ENCODE data around the gene TSPAN16. TPM values are rescaled to one million over a fixed set of nuclear protein-coding genes. Genes with fewer than 3 reads are reported as not detected.

The TSPAN16 gene
- total RNA-seq, 5 donors from 2014 or later (not counting 1 experiment from before 2014, with no cell fraction given): not detected

GRCh38 chr19:11265785-11266236, 30.1 kb upstream of the TSPAN16 start:
- POLR2A ChIA-PET: no interaction called here
- H3K27ac Mint-ChIP-seq: no peak overlapping the region
- 69% methylated on average over 9 of the region's 11 CpGs for WGBS (ENCODE audit: insufficient coverage)

GRCh38 chr19:11267316-11268085, 28.5 kb upstream of the TSPAN16 start:
- DNase-seq (no peak), ATAC-seq (replicated peaks in 1 of 4) (no peak)
- no peak overlapping the region for H3K4me3 Mint-ChIP-seq
- ChIA-PET POLR2A (no interaction called here), CTCF (no interaction called here)
- H3K36me3 ChIP-seq (ENCODE audit: control insufficient read depth in 2 of 2, extremely low read depth in 1 of 2, insufficient read depth in 1 of 2, low read length in 1 of 2): no peaks in the 10 kb centered on the region
- 96% methylated on average over 6 of the region's 10 CpGs for WGBS (ENCODE audit: insufficient coverage)
- peaks cover 0 to 10% of the 10 kb centered on the region in 2 experiments for H3K4me1 ChIP-seq (ENCODE audit: control insufficient read depth in 1 of 2, extremely low read depth in 1 of 2, insufficient read depth in 2 of 2, low read length in 2 of 2)
- no peak overlapping the region for H3K27ac ChIP-seq (ENCODE audit: low read length)
- no peaks in the 10 kb centered on the region for H3K9me3 ChIP-seq
- H3K27me3 ChIP-seq (replicated peaks in 1 of 2; ENCODE audit: control insufficient read depth in 2 of 2, extremely low read depth in 1 of 2, insufficient read depth in 2 of 2, low read length in 1 of 2): peaks cover 6 to 88% of the 10 kb centered on the region in 2 experiments
- no peaks in the 10 kb centered on the region for H3K9me3 Mint-ChIP-seq
- no peak overlapping the region for H3K4me3 ChIP-seq (ENCODE audit: control insufficient read depth in 1 of 2, extremely low read depth in 1 of 2, low read length in 1 of 2)
- peaks cover 52 to 74% of the 10 kb centered on the region in 2 donors for H3K27me3 Mint-ChIP-seq
- H3K4me1 Mint-ChIP-seq: peaks cover 0 to 5% (median 4%) of the 10 kb centered on the region in 3 donors
- peak overlapping the region in 1 of 2 donors; percentile 25 for H3K27ac Mint-ChIP-seq
- no peaks in the 10 kb centered on the region for H3K36me3 Mint-ChIP-seq

More at GRCh38 chr19:11265785-11266236, 30.1 kb upstream of the TSPAN16 start:
- DNase-seq: no peak
- no peak overlapping the region for H3K27ac ChIP-seq (ENCODE audit: low read length)
- H3K9me3 Mint-ChIP-seq: no peaks in the 10 kb centered on the region
- CTCF ChIA-PET: no interaction called here
- ATAC-seq (replicated peaks in 1 of 4): no peak
- peaks cover 55 to 75% of the 10 kb centered on the region in 2 donors for H3K27me3 Mint-ChIP-seq
- H3K27me3 ChIP-seq (replicated peaks in 1 of 2; ENCODE audit: control insufficient read depth in 2 of 2, extremely low read depth in 1 of 2, insufficient read depth in 2 of 2, low read length in 1 of 2): peaks cover 6 to 89% of the 10 kb centered on the region in 2 experiments
- H3K4me1 ChIP-seq (ENCODE audit: control insufficient read depth in 1 of 2, extremely low read depth in 1 of 2, insufficient read depth in 2 of 2, low read length in 2 of 2): peaks cover 0 to 17% of the 10 kb centered on the region in 2 experiments
- no peaks in the 10 kb centered on the region for H3K36me3 ChIP-seq (ENCODE audit: control insufficient read depth in 2 of 2, extremely low read depth in 1 of 2, insufficient read depth in 1 of 2, low read length in 1 of 2)
- H3K4me3 ChIP-seq (ENCODE audit: control insufficient read depth in 1 of 2, extremely low read depth in 1 of 2, low read length in 1 of 2): no peak overlapping the region
- no peak overlapping the region for H3K4me3 Mint-ChIP-seq
- H3K36me3 Mint-ChIP-seq: no peaks in the 10 kb centered on the region
- H3K9me3 ChIP-seq: no peaks in the 10 kb centered on the region
- H3K4me1 Mint-ChIP-seq: peaks cover 0 to 8% (median 4%) of the 10 kb centered on the region in 3 donors

- Mint-ChIP-seq H3K27me3 (peaks cover 52 to 69% of the 10 kb centered on the region in 2 donors), H3K36me3 (no peaks in the 10 kb centered on the region), H3K4me3 (no peak overlapping the region), H3K4me1 (peaks cover 0 to 4% (median 3%) of the 10 kb centered on the region in 3 donors), H3K9me3 (no peaks in the 10 kb centered on the region), H3K27ac (peak overlapping the region in 1 of 2 donors; percentile 40)
- ChIA-PET CTCF (interaction anchor here in 1 of 2 donors (0.5 kb wide), 1 partner anchor 118 kb away, joined by 6 read pairs; no protein-coding TSS in a partner anchor), POLR2A (no interaction called here)
- H3K9me3 ChIP-seq: no peaks in the 10 kb centered on the region
- H3K4me1 ChIP-seq (ENCODE audit: control insufficient read depth in 1 of 2, extremely low read depth in 1 of 2, insufficient read depth in 2 of 2, low read length in 2 of 2): peaks cover 0 to 4% of the 10 kb centered on the region in 2 experiments
- H3K4me3 ChIP-seq (ENCODE audit: control insufficient read depth in 1 of 2, extremely low read depth in 1 of 2, low read length in 1 of 2): no peak overlapping the region
- DNase-seq (no peak), ATAC-seq (replicated peaks in 1 of 4) (no peak)
- H3K27me3 ChIP-seq (replicated peaks in 1 of 2; ENCODE audit: control insufficient read depth in 2 of 2, extremely low read depth in 1 of 2, insufficient read depth in 2 of 2, low read length in 1 of 2): peaks cover 2 to 83% of the 10 kb centered on the region in 2 experiments
- H3K36me3 ChIP-seq (ENCODE audit: control insufficient read depth in 2 of 2, extremely low read depth in 1 of 2, insufficient read depth in 1 of 2, low read length in 1 of 2): no peaks in the 10 kb centered on the region
- no peak overlapping the region for H3K27ac ChIP-seq (ENCODE audit: low read length)
- WGBS (ENCODE audit: insufficient coverage): 35% methylated on average over 9 of the region's 10 CpGs
Measured at GRCh38 chr19:11268783-11269267, 27.1 kb upstream of the TSPAN16 start.

GRCh38 chr19:11269408-11269807, 26.6 kb upstream of the TSPAN16 start:
- DNase-seq (no peak), ATAC-seq (replicated peaks in 1 of 4) (no peak)
- H3K27me3 Mint-ChIP-seq: peaks cover 50 to 70% of the 10 kb centered on the region in 2 donors
- peaks cover 2 to 83% of the 10 kb centered on the region in 2 experiments for H3K27me3 ChIP-seq (replicated peaks in 1 of 2; ENCODE audit: control insufficient read depth in 2 of 2, extremely low read depth in 1 of 2, insufficient read depth in 2 of 2, low read length in 1 of 2)
- H3K36me3 ChIP-seq (ENCODE audit: control insufficient read depth in 2 of 2, extremely low read depth in 1 of 2, insufficient read depth in 1 of 2, low read length in 1 of 2): no peaks in the 10 kb centered on the region
- no peaks in the 10 kb centered on the region for H3K36me3 Mint-ChIP-seq
- H3K27ac ChIP-seq (ENCODE audit: low read length): no peak overlapping the region
- no peaks in the 10 kb centered on the region for H3K9me3 Mint-ChIP-seq
- ChIA-PET CTCF (no interaction called here), POLR2A (no interaction called here)
- H3K27ac Mint-ChIP-seq: no peak overlapping the region
- no peak overlapping the region for H3K4me3 Mint-ChIP-seq
- no CpG with 5 or more reads among the region's 7 CpGs for WGBS (ENCODE audit: insufficient coverage)
- H3K4me1 ChIP-seq (ENCODE audit: control insufficient read depth in 1 of 2, extremely low read depth in 1 of 2, insufficient read depth in 2 of 2, low read length in 2 of 2): peaks cover 0 to 4% of the 10 kb centered on the region in 2 experiments
- H3K4me1 Mint-ChIP-seq: peaks cover 0 to 4% (median 3%) of the 10 kb centered on the region in 3 donors
- H3K4me3 ChIP-seq (ENCODE audit: control insufficient read depth in 1 of 2, extremely low read depth in 1 of 2, low read length in 1 of 2): no peak overlapping the region
- H3K9me3 ChIP-seq: no peaks in the 10 kb centered on the region

- ChIA-PET POLR2A (no interaction called here), CTCF (no interaction called here)
- no peaks in the 10 kb centered on the region for H3K9me3 Mint-ChIP-seq
- peaks cover 30 to 50% of the 10 kb centered on the region in 2 donors for H3K27me3 Mint-ChIP-seq
- H3K27ac Mint-ChIP-seq: no peak overlapping the region
- H3K4me3 Mint-ChIP-seq: no peak overlapping the region
- H3K36me3 Mint-ChIP-seq: no peaks in the 10 kb centered on the region
- H3K9me3 ChIP-seq: no peaks in the 10 kb centered on the region
- peaks cover 0 to 4% of the 10 kb centered on the region in 2 experiments for H3K4me1 ChIP-seq (ENCODE audit: control insufficient read depth in 1 of 2, extremely low read depth in 1 of 2, insufficient read depth in 2 of 2, low read length in 2 of 2)
- ATAC-seq (replicated peaks in 1 of 4) (no peak), DNase-seq (no peak)
- WGBS (ENCODE audit: insufficient coverage): 71% methylated on average over 2 of the region's 2 CpGs
- H3K4me3 ChIP-seq (ENCODE audit: control insufficient read depth in 1 of 2, extremely low read depth in 1 of 2, low read length in 1 of 2): no peak overlapping the region
- H3K27me3 ChIP-seq (replicated peaks in 1 of 2; ENCODE audit: control insufficient read depth in 2 of 2, extremely low read depth in 1 of 2, insufficient read depth in 2 of 2, low read length in 1 of 2): peaks cover 4 to 71% of the 10 kb centered on the region in 2 experiments
- H3K27ac ChIP-seq (ENCODE audit: low read length): no peak overlapping the region
- peaks cover 0 to 3% (median 3%) of the 10 kb centered on the region in 3 donors for H3K4me1 Mint-ChIP-seq
- H3K36me3 ChIP-seq (ENCODE audit: control insufficient read depth in 2 of 2, extremely low read depth in 1 of 2, insufficient read depth in 1 of 2, low read length in 1 of 2): no peaks in the 10 kb centered on the region
Measured at GRCh38 chr19:11273296-11273695, 22.7 kb upstream of the TSPAN16 start.

- Histone ChIP-seq H3K9me3 (no peaks in the 10 kb centered on the region), H3K4me1 (ENCODE audit: control insufficient read depth in 1 of 2, extremely low read depth in 1 of 2, insufficient read depth in 2 of 2, low read length in 2 of 2) (peaks cover 0 to 4% of the 10 kb centered on the region in 2 experiments), H3K36me3 (ENCODE audit: control insufficient read depth in 2 of 2, extremely low read depth in 1 of 2, insufficient read depth in 1 of 2, low read length in 1 of 2) (no peaks in the 10 kb centered on the region), H3K27ac (ENCODE audit: low read length) (no peak overlapping the region), H3K4me3 (ENCODE audit: control insufficient read depth in 1 of 2, extremely low read depth in 1 of 2, low read length in 1 of 2) (no peak overlapping the region), H3K27me3 (replicated peaks in 1 of 2; ENCODE audit: control insufficient read depth in 2 of 2, extremely low read depth in 1 of 2, insufficient read depth in 2 of 2, low read length in 1 of 2) (peaks cover 2 to 71% of the 10 kb centered on the region in 2 experiments)
- peaks cover 0 to 5% (median under 1%) of the 10 kb centered on the region in 3 donors for H3K4me1 Mint-ChIP-seq
- no peaks in the 10 kb centered on the region for H3K9me3 Mint-ChIP-seq
- WGBS (ENCODE audit: insufficient coverage): 100% methylated on average over 1 of the region's 5 CpGs
- ChIA-PET POLR2A (no interaction called here), CTCF (no interaction called here)
- ATAC-seq (replicated peaks in 1 of 4) (no peak), DNase-seq (no peak)
- no peaks in the 10 kb centered on the region for H3K36me3 Mint-ChIP-seq
- H3K27ac Mint-ChIP-seq: no peak overlapping the region
- peaks cover 23 to 46% of the 10 kb centered on the region in 2 donors for H3K27me3 Mint-ChIP-seq
- H3K4me3 Mint-ChIP-seq: no peak overlapping the region
Measured at GRCh38 chr19:11273989-11274388, 22.0 kb upstream of the TSPAN16 start.

Data from T-cell (primary cell).